Hepatocyte (in vitro differentiated cells): ENCODE results near the gene UGT1A7. TPM values are rescaled to one million over a fixed set of nuclear protein-coding genes. Genes with fewer than 3 reads are reported as not detected.

Experiments used
- DNase-seq: peaks from one replicate; pipeline ENCODE4 v3.0.0-alpha.2; 2016; ENCODE audit warnings: low spot score
- H2AFZ ChIP-seq: fragments of 200-600 bp; sonication (generic); 2 replicates; pipeline ENCODE4 v1.6.0; 2016; ENCODE audit warnings: antibody characterized with exemption, mild to moderate bottlenecking
- H3K27ac ChIP-seq: fragments of 200-600 bp; sonication (generic); 2 replicates; pipeline ENCODE4 v1.5.1; 2016; ENCODE audit warnings: mild to moderate bottlenecking
- H3K27me3 ChIP-seq: fragments of 200-600 bp; sonication (generic); 2 replicates; pipeline ENCODE4 v1.6.1; 2016
- H3K36me3 ChIP-seq: fragments of 200-600 bp; sonication (generic); replicated peaks from 2 replicates; pipeline ENCODE4 v1.5.1; 2016; ENCODE audit warnings: low read depth; ENCODE audit not compliant: insufficient read depth
- H3K4me1 ChIP-seq: fragments of 200-600 bp; sonication (generic); 2 replicates; pipeline ENCODE4 v1.5.1; 2016; ENCODE audit warnings: mild to moderate bottlenecking, moderate library complexity; ENCODE audit not compliant: insufficient read depth
- H3K4me2 ChIP-seq: fragments of 200-600 bp; sonication (generic); 2 replicates; pipeline ENCODE4 v1.6.0; 2016
- H3K4me3 ChIP-seq: fragments of 200-600 bp; sonication (generic); 2 replicates; pipeline ENCODE4 v1.5.1; 2016; ENCODE audit warnings: mild to moderate bottlenecking
- H3K79me2 ChIP-seq: fragments of 200-600 bp; sonication (generic); 2 replicates; pipeline ENCODE4 v1.6.0; 2017; ENCODE audit warnings: mild to moderate bottlenecking
- H3K9me2 ChIP-seq: fragments of 200-600 bp; sonication (generic); replicated peaks from 2 replicates; pipeline ENCODE4 v1.6.0; 2017; ENCODE audit warnings: mild to moderate bottlenecking; ENCODE audit not compliant: insufficient read depth
- H3K9me3 ChIP-seq: fragments of 200-600 bp; sonication (generic); 2 replicates; pipeline ENCODE4 v1.5.1; 2016; ENCODE audit warnings: low read depth, mild to moderate bottlenecking
- H4K20me1 ChIP-seq: fragments of 200-600 bp; sonication (generic); 2 replicates; pipeline ENCODE4 v1.6.0; 2016; ENCODE audit warnings: mild to moderate bottlenecking; ENCODE audit not compliant: insufficient read depth, poor library complexity, severe bottlenecking
- EZH2 ChIP-seq: fragments of 200-600 bp; sonication (generic); IDR thresholded peaks from 2 replicates; pipeline ENCODE4 v1.6.1; 2016; ENCODE audit warnings: antibody characterized with exemption, mild to moderate bottlenecking, borderline replicate concordance
- EZH2phosphoT487 ChIP-seq: fragments of 200-600 bp; sonication (generic); IDR thresholded peaks from one replicate; pipeline ENCODE4 v1.6.1; 2018; ENCODE audit warnings: antibody characterized with exemption, mild to moderate bottlenecking, low read depth, moderate library complexity; ENCODE audit not compliant: unreplicated experiment, severe bottlenecking
- WGBS: methylation state at CpG from one replicate; pipeline ENCODE4 v1.1.6; 2016; ENCODE audit warnings: low lambda C conversion rate; ENCODE audit errors: missing lambda C conversion rate; 5-methylcytosine and 5-hydroxymethylcytosine counted together
- polyA plus RNA-seq: library from polyadenylated mRNA; unstranded; fragments of >200 nt; fragmentation: Nextera tagmentation; extraction: Ambion mirVana; gene quantifications from 2 replicates; pipeline ENCODE4 v1.2.1, GENCODE V29; 2016
- total RNA-seq: library from RNA; depleted of rRNA; stranded (reverse); fragments of >200 nt; gene quantifications from 2 replicates; pipeline ENCODE4 v1.2.3, GENCODE V29; 2014
- TF ChIP-seq, protein P1 (sequence below): fragments of 200-600 bp; sonication (generic); IDR thresholded peaks from 2 replicates; pipeline ENCODE4 v1.5.1; 2016; ENCODE audit warnings: antibody characterized with exemption, mild to moderate bottlenecking; ENCODE audit not compliant: poor library complexity

UGT1A7 gene
- total and polyA plus RNA-seq, 2 experiments from 2014 or later, result 0.07 TPM; not detected in 1

DNA sequence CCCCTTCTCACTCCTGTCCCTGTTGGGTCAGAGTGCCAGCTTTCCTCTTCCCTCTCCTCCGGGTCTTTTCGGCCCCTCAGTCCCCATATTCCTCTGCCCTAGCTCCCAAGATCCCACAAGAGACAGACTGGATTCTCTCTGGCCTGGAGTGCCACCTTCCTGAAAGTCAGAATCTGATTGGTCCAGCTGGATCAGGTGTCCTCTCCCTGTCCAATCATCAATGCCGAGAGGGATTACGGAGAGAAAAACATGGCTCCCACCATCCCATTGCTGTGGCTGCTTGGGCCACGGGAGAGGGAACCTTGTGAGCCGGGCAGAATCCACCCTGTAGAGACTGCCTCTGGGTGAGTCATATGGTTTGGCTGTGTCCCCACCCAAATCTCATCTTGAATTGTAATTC lies 93.7 kb downstream of the UGT1A7 start:
- Histone ChIP-seq H3K27ac (no peak overlapping the region), H3K27me3 (no peaks in the 10 kb centered on the region), H3K9me2 (no peaks in the 10 kb centered on the region), H3K4me3 (no peak overlapping the region), H4K20me1 (no peaks in the 10 kb centered on the region), H3K4me1 (no peaks in the 10 kb centered on the region), H3K4me2 (no peak overlapping the region), H3K36me3 (no peaks in the 10 kb centered on the region), H3K9me3 (no peaks in the 10 kb centered on the region), H2AFZ (no peak overlapping the region), H3K79me2 (no peaks in the 10 kb centered on the region)
- TF ChIP-seq, protein P1, sequence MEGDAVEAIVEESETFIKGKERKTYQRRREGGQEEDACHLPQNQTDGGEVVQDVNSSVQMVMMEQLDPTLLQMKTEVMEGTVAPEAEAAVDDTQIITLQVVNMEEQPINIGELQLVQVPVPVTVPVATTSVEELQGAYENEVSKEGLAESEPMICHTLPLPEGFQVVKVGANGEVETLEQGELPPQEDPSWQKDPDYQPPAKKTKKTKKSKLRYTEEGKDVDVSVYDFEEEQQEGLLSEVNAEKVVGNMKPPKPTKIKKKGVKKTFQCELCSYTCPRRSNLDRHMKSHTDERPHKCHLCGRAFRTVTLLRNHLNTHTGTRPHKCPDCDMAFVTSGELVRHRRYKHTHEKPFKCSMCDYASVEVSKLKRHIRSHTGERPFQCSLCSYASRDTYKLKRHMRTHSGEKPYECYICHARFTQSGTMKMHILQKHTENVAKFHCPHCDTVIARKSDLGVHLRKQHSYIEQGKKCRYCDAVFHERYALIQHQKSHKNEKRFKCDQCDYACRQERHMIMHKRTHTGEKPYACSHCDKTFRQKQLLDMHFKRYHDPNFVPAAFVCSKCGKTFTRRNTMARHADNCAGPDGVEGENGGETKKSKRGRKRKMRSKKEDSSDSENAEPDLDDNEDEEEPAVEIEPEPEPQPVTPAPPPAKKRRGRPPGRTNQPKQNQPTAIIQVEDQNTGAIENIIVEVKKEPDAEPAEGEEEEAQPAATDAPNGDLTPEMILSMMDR, result no peak
- TF ChIP-seq EZH2phosphoT487, result no peak
- no peak for TF ChIP-seq EZH2
- 95% methylated on average over 6 of the region's 6 CpGs for WGBS
- no peak for DNase-seq

DNA sequence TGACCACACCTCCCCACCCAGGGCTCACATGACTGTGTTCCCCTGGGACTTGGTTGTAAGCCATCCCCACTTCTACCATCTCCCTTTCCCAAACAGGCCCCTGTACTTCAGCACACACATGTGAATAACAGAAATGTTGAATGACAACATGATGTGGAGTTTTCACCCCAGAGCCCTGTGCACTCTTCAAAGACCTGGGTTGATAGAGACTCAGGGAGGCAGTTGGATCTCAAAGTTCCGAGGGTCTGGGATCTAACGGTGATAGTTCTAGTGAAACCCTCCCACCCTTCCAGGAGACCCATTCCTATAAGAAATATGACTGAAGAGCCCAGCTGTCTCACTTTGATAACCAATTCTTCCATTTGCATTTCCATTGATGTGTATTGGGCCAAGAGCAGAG lies 96.3 kb downstream of the UGT1A7 start, which contains the start of gene MROH2A:
Gene MROH2A (plus strand): TSS at position 301 of the 400 bp plus-strand sequence. CDS start 1,029 bp downstream, outside the sequence.
- Histone ChIP-seq H3K27me3 (no peaks in the 10 kb centered on the region), H2AFZ (no peak within 1 kb of the TSS), H3K79me2 (no peaks in the 10 kb centered on the region), H3K4me1 (no peaks in the 10 kb centered on the region), H3K4me2 (no peak within 1 kb of the TSS), H4K20me1 (no peaks in the 10 kb centered on the region), H3K4me3 (no peak within 1 kb of the TSS), H3K9me3 (no peaks in the 10 kb centered on the region), H3K27ac (no peak within 1 kb of the TSS), H3K36me3 (no peaks in the 10 kb centered on the region), H3K9me2 (no peaks in the 10 kb centered on the region)
- WGBS, result 90% methylated on average over 2 of the region's 2 CpGs
- DNase-seq, result no peak
- no peak for TF ChIP-seq EZH2phosphoT487
- TF ChIP-seq, protein P1, result no peak
- no peak for TF ChIP-seq EZH2

DNA sequence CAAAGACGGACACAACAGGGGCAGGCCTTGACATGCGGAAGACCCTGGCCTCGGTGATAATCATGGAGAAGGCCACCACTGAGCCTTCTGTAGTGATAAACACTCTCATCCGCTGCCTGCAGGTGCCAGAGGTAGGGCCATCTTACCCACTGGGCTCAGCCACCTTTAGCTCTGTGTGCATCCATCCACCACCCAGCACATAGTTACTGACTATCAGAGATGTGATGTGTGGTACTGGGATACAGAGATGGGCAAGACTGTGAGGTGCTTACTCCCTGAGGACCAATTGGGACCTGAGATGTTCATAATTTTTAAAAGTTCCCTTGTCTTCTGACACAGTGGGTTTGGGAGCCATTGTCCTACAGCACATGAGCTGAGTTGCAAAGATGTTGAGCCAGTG lies 98.0 kb downstream of the UGT1A7 start:
- Histone ChIP-seq H3K9me3 (no peaks in the 10 kb centered on the region), H3K4me1 (no peaks in the 10 kb centered on the region), H3K79me2 (no peaks in the 10 kb centered on the region), H3K4me2 (no peak overlapping the region), H3K27me3 (no peaks in the 10 kb centered on the region), H3K36me3 (no peaks in the 10 kb centered on the region), H2AFZ (no peak overlapping the region), H3K9me2 (no peaks in the 10 kb centered on the region), H4K20me1 (no peaks in the 10 kb centered on the region), H3K4me3 (no peak overlapping the region), H3K27ac (no peak overlapping the region)
- WGBS, result 89% methylated on average over 4 of the region's 4 CpGs
- DNase-seq, result no peak
- TF ChIP-seq EZH2 (no peak), EZH2phosphoT487 (no peak)
- TF ChIP-seq, protein P1, result no peak

DNA sequence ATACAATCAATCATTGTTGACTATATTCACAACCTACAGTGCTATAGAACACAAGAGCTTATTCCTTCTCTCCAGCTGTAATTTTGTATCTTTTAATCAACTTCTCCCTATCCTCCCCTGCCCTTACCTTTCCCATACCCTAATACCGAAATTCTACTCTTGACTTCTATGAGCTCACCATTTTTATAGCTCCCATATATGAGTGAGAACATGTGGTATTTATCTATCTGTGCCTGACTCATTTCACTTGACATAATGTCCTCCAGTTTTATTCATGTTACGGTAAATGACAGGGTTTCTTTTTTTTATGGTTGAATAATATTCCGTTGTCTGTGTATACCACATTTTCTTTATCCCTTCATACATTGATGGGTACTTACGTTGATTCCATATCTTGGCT lies 99.1 kb downstream of the UGT1A7 start:
- Histone ChIP-seq H3K79me2 (no peaks in the 10 kb centered on the region), H3K27me3 (no peaks in the 10 kb centered on the region), H3K27ac (no peak overlapping the region), H3K9me3 (no peaks in the 10 kb centered on the region), H3K9me2 (no peaks in the 10 kb centered on the region), H3K4me2 (no peak overlapping the region), H2AFZ (no peak overlapping the region), H3K4me1 (no peaks in the 10 kb centered on the region), H3K4me3 (no peak overlapping the region), H3K36me3 (no peaks in the 10 kb centered on the region), H4K20me1 (no peaks in the 10 kb centered on the region)
- no peak for DNase-seq
- no peak for TF ChIP-seq EZH2phosphoT487
- no peak for TF ChIP-seq EZH2
- TF ChIP-seq, protein P1, result no peak
- WGBS, result 90% methylated on average over 4 of the region's 4 CpGs
